Cardiac muscle cell (in vitro differentiated cells and primary cell): ENCODE data around the gene INSL3. TPM values are rescaled to one million over a fixed set of nuclear protein-coding genes. Genes with fewer than 3 reads are reported as not detected.
A peak's percentile ranks its signal among the peaks of the same experiment; 100 is the strongest.

Source experiments
- DNase-seq, 2 donors: peaks; one replicate each; pipeline versions ENCODE4 v3.0.0 to v3.0.0-alpha.2; 2010 to 2017; ENCODE audit warnings: low read depth in 1 of 2, low spot score in 1 of 2
- H3K27ac ChIP-seq: fragments of 200-600 bp; sonication (generic); 2 replicates; pipeline ENCODE4 v1.5.1; 2016
- H3K27me3 ChIP-seq: fragments of 200-600 bp; sonication (generic); 2 replicates; pipeline ENCODE4 v1.6.0; 2016; ENCODE audit warnings: control low read depth
- H3K36me3 ChIP-seq: fragments of 200-600 bp; sonication (generic); 2 replicates; pipeline ENCODE4 v1.5.1; 2016; ENCODE audit warnings: control low read depth
- H3K4me1 ChIP-seq: fragments of 200-600 bp; sonication (generic); 2 replicates; pipeline ENCODE4 v1.8.1; 2017; ENCODE audit warnings: low read depth, mild to moderate bottlenecking, mixed run types
- H3K4me3 ChIP-seq: fragments of 200-600 bp; sonication (generic); 2 replicates; pipeline ENCODE4 v1.5.1; 2016; ENCODE audit warnings: mild to moderate bottlenecking
- H3K9me3 ChIP-seq: fragments of 200-600 bp; sonication (generic); 2 replicates; pipeline ENCODE4 v1.5.1; 2017; ENCODE audit warnings: low read depth, mild to moderate bottlenecking, control low read depth
- CTCF ChIP-seq: IDR thresholded peaks from 2 replicates; pipeline ENCODE4 v1.5.1; 2012; ENCODE audit warnings: low read depth, mild to moderate bottlenecking, low read length
- polyA plus RNA-seq: library from polyadenylated mRNA; unstranded; fragments of >200 nt; fragmentation: Nextera tagmentation; extraction: Ambion mirVana; gene quantifications from 2 replicates; pipeline ENCODE4 v1.2.1, GENCODE V29; 2016
- total RNA-seq: library from RNA; depleted of rRNA; stranded (reverse); fragments of >200 nt; gene quantifications from 2 replicates; pipeline ENCODE4 v1.2.3, GENCODE V29; 2016

The INSL3 gene
- total and polyA plus RNA-seq, 2 experiments from 2014 or later, result 0.63 TPM; not detected in 1

GRCh38 chr19:17860331-17860992 is 39.1 kb upstream of the INSL3 start:
- Histone ChIP-seq H3K36me3 (peaks cover 26% of the 10 kb centered on the region), H3K9me3 (no peaks in the 10 kb centered on the region), H3K4me3 (peak overlapping the region; percentile 95), H3K4me1 (peaks cover 6% of the 10 kb centered on the region), H3K27ac (peak overlapping the region; percentile 20), H3K27me3 (no peaks in the 10 kb centered on the region)
- no peak for DNase-seq
- TF ChIP-seq CTCF, result no peak

- Histone ChIP-seq H3K4me3 (peak within 1 kb of the TSS; percentile 95), H3K27me3 (no peaks in the 10 kb centered on the region), H3K9me3 (no peaks in the 10 kb centered on the region), H3K4me1 (peaks cover 6% of the 10 kb centered on the region), H3K27ac (peak within 1 kb of the TSS; percentile 36), H3K36me3 (peaks cover 26% of the 10 kb centered on the region)
- peak; percentile 99 to 100 for DNase-seq
- peak; percentile 94 for TF ChIP-seq CTCF
Observed at GRCh38 chr19:17859533-17860330, 38.4 kb upstream of the INSL3 start, which contains the start of gene RPL18A. RPL18A (plus strand) TSS chr19:17859910; CDS start chr19:17859957, 47 bp downstream.

- Histone ChIP-seq H3K27ac (no peak overlapping the region), H3K4me3 (no peak overlapping the region), H3K36me3 (no peaks in the 10 kb centered on the region), H3K27me3 (no peaks in the 10 kb centered on the region), H3K9me3 (no peaks in the 10 kb centered on the region), H3K4me1 (no peaks in the 10 kb centered on the region)
- peak; percentile 95 for TF ChIP-seq CTCF
- peak; percentile 75 to 88 for DNase-seq
Observed at GRCh38 chr19:17855280-17856152, 34.2 kb upstream of the INSL3 start.

- no peak for TF ChIP-seq CTCF
- Histone ChIP-seq H3K9me3 (no peaks in the 10 kb centered on the region), H3K27ac (no peak overlapping the region), H3K4me1 (no peaks in the 10 kb centered on the region), H3K4me3 (no peak overlapping the region), H3K27me3 (no peaks in the 10 kb centered on the region), H3K36me3 (no peaks in the 10 kb centered on the region)
- DNase-seq, result no peak
Observed at GRCh38 chr19:17854061-17854460, 32.7 kb upstream of the INSL3 start.

- no peak overlapping the region for H3K27ac ChIP-seq
- no peaks in the 10 kb centered on the region for H3K4me1 ChIP-seq
- no peaks in the 10 kb centered on the region for H3K36me3 ChIP-seq
- H3K4me3 ChIP-seq, result no peak overlapping the region
- no peak for TF ChIP-seq CTCF
- H3K27me3 ChIP-seq, result no peaks in the 10 kb centered on the region
- no peak for DNase-seq
- no peaks in the 10 kb centered on the region for H3K9me3 ChIP-seq
Observed at GRCh38 chr19:17848595-17849292, 27.4 kb upstream of the INSL3 start.
